ENCODE results near the gene HS3ST1. TPM values are rescaled to one million over a fixed set of nuclear protein-coding genes. Genes with fewer than 3 reads are reported as not detected.

The HS3ST1 gene
- total RNA-seq, 4 donors from 2014 or later: 0.07 to 0.15 (median 0.10) TPM

DNA sequence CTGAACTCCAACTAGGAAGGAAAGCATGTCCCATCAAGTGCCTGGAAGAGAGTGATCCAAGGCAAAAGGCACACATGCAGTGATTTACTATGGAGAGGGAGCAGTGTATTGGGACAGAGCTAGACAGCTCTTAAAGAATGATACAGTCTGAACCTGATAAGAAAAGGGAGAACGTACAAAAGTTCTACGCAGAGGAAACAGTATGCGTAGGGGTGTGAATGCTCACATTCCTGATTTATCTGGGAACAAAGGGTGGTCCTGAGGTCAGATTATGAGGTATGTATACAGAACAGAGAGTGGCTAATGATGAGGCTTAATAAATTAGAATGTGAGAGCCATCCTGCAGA is 12.0 kb downstream of the HS3ST1 start:
- Histone ChIP-seq H3K4me1 (no peaks in the 10 kb centered on the region), H3K27ac (no peak overlapping the region), H3K27me3 (no peaks in the 10 kb centered on the region), H3K4me3 (no peak overlapping the region), H3K9me3 (no peaks in the 10 kb centered on the region), H3K36me3 (no peaks in the 10 kb centered on the region)
- DNase-seq (no peak), ATAC-seq (no peak)
- intact Hi-C loops (cut with DNase I; ENCODE audit: low total_unique reads) (no loop called here), in situ Hi-C loops (cut with MboI; ENCODE audit: low sequenced_read_pairs in 4 of 4) (no loop called here)
- TF ChIP-seq POLR2A (IDR thresholded peaks at IDR 0.05): no peak
- TF ChIP-seq, protein P1, sequence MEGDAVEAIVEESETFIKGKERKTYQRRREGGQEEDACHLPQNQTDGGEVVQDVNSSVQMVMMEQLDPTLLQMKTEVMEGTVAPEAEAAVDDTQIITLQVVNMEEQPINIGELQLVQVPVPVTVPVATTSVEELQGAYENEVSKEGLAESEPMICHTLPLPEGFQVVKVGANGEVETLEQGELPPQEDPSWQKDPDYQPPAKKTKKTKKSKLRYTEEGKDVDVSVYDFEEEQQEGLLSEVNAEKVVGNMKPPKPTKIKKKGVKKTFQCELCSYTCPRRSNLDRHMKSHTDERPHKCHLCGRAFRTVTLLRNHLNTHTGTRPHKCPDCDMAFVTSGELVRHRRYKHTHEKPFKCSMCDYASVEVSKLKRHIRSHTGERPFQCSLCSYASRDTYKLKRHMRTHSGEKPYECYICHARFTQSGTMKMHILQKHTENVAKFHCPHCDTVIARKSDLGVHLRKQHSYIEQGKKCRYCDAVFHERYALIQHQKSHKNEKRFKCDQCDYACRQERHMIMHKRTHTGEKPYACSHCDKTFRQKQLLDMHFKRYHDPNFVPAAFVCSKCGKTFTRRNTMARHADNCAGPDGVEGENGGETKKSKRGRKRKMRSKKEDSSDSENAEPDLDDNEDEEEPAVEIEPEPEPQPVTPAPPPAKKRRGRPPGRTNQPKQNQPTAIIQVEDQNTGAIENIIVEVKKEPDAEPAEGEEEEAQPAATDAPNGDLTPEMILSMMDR (IDR thresholded peaks at IDR 0.05 in 4 of 5, conservative IDR thresholded peaks at IDR 0.05 in 1 of 5): no peak

DNA sequence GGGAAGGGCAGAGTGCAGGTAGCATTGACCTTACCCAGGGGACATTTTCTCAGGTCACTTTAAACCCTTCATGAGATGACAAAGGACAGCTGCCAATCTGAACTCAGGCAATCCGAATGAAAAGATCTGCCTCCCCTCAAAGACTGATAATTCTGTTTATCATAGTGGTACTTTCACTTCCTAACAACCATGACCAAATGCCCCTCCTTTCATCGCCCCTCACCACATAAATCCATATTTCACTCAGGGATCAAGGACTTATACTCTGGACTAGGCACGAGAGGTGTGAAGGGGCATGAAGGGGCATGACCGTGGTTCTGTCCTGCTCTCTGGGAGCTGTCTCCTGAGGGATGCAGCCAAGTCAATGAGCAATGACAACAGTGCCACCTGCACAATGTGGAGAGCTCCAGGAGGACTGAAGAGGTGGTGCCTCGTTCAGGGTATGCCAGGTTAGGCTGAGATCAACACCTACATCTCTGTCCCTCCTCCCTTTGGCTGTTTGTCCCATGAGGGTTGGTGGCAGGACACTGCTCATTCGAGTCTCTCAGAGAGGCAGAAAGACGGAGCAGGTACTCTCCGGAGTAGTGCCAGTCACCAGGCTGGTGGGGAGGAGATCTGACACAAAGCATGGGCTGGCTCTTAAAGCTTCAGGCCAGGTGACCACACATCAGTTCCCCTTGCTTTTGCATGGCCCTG is 12.5 kb downstream of the HS3ST1 start:
- Histone ChIP-seq H3K4me1 (no peaks in the 10 kb centered on the region), H3K9me3 (no peaks in the 10 kb centered on the region), H3K4me3 (no peak overlapping the region), H3K36me3 (no peaks in the 10 kb centered on the region), H3K27ac (no peak overlapping the region), H3K27me3 (no peaks in the 10 kb centered on the region)
- intact Hi-C loops (cut with DNase I; ENCODE audit: low total_unique reads): no loop called here
- no peak for TF ChIP-seq POLR2A (IDR thresholded peaks at IDR 0.05)
- TF ChIP-seq, protein P1 (IDR thresholded peaks at IDR 0.05 in 4 of 5, conservative IDR thresholded peaks at IDR 0.05 in 1 of 5): no peak
- DNase-seq: no peak
- in situ Hi-C loops (cut with MboI; ENCODE audit: low sequenced_read_pairs in 4 of 4): no loop called here
- no peak for ATAC-seq

DNA sequence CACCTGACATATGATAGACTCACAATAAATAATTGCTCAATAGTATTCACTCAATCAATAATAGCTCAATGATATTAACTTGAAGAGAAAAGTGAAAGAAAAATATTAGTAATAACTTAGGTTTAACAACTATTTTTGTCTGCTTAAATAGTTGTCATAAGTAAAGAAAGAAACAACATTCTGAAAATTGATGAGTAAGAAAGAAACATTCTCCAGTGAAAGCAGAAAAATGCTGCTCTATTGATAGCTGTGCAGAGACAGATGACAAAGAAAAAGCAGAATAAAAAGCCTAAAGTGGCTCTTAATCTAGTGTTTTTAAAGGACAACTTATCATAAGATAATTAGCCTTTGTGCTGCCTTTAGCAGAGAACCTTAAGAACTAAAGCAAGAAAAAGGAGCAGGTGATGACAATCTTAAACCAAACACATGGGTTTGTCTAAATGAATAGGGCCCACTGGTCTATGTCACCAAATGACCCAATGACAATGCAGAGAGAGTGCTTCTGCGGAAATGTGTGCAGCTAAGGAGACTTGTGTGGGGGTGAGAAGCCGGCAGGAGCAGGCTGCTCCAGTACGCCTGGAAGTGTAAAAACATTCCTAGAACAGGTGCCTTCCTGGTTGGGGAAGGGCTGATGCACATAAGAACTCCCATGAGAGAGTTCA is 13.2 kb downstream of the HS3ST1 start:
- no peak for DNase-seq
- Histone ChIP-seq H3K4me3 (no peak overlapping the region), H3K4me1 (no peaks in the 10 kb centered on the region), H3K36me3 (no peaks in the 10 kb centered on the region), H3K27ac (no peak overlapping the region), H3K27me3 (no peaks in the 10 kb centered on the region), H3K9me3 (no peaks in the 10 kb centered on the region)
- in situ Hi-C loops (cut with MboI; ENCODE audit: low sequenced_read_pairs in 4 of 4): no loop called here
- intact Hi-C loops (cut with DNase I; ENCODE audit: low total_unique reads): no loop called here
- TF ChIP-seq, protein P1 (IDR thresholded peaks at IDR 0.05 in 4 of 5, conservative IDR thresholded peaks at IDR 0.05 in 1 of 5): no peak
- no peak for ATAC-seq

DNA sequence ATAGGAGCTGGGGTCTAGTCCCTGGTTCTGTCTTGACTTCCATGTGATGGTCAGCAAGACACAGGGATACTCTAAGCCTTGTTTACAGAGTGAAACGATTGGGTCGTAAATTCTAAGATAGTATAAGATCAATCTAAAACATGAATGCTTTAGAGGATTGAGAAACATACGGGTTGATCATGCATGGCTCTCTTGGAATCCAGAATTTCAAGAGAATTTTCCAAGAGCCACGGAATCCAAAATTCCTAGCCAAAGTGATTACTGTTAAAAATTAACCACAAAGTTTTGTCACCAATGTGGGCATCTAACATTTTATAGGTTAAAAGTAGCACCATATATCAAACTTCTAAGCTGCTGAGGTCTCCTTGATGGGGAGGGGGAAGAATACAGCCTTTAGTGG is 16.5 kb downstream of the HS3ST1 start:
- in situ Hi-C loops (cut with MboI; ENCODE audit: low sequenced_read_pairs in 4 of 4): no loop called here
- H3K4me3 ChIP-seq: no peak overlapping the region
- no peak for DNase-seq

More for the DNA sequence above, 16.5 kb downstream of the HS3ST1 start:
- ATAC-seq: no peak
- Histone ChIP-seq H3K9me3 (no peaks in the 10 kb centered on the region), H3K27me3 (no peaks in the 10 kb centered on the region), H3K36me3 (no peaks in the 10 kb centered on the region), H3K4me1 (no peaks in the 10 kb centered on the region), H3K27ac (no peak overlapping the region)
- no peak for TF ChIP-seq POLR2A (IDR thresholded peaks at IDR 0.05)
- TF ChIP-seq, protein P1 (IDR thresholded peaks at IDR 0.05 in 4 of 5, conservative IDR thresholded peaks at IDR 0.05 in 1 of 5): no peak
- intact Hi-C loops (cut with DNase I; ENCODE audit: low total_unique reads): no loop called here
